SK-N-SH (cell line): ENCODE results near the gene SLC46A1. TPM values are rescaled to one million over a fixed set of nuclear protein-coding genes. Genes with fewer than 3 reads are reported as not detected.

ENCODE experiments used
- CTCF ChIA-PET: fragments of 300-600, 350-600 bp; formaldehyde crosslinking; extraction: SDS; loops from one replicate; lab custom pipeline; 2021; lab: Yijun Ruan, JAX
- POLR2A ChIA-PET: fragments of 350-600 bp; sonication (Branson Sonifier 250); formaldehyde crosslinking; extraction: SDS; loops from one replicate; lab custom pipeline; 2020; ENCODE audit warnings: antibody characterized with exemption, inconsistent platforms; lab: Yijun Ruan, JAX
- DNase-seq: peaks from one replicate; pipeline ENCODE4 v3.0.0; 2012
- H2AFZ ChIP-seq: fragments of 200-600 bp; sonication (generic); 2 replicates; pipeline ENCODE4 v1.8.1; 2016; ENCODE audit warnings: antibody characterized with exemption, mild to moderate bottlenecking, low read depth
- H3F3A ChIP-seq: fragments of 200-600 bp; sonication (generic); replicated peaks from 2 replicates; pipeline ENCODE3; 2016; ENCODE audit warnings: antibody characterized with exemption, mild to moderate bottlenecking; ENCODE audit not compliant: insufficient read depth
- H3K27ac ChIP-seq, 2 experiments: fragments of 200-500 bp in 1 of 2; fragments of 200-600 bp in 1 of 2; sonication (Bioruptor generic) in 1 of 2; sonication (generic), shearing (Covaris generic) in 1 of 2; 2 replicates each; pipeline versions ENCODE4 v1.5.1 to v1.6.1; 2014 to 2016; ENCODE audit warnings: low read depth in 2 of 2, inconsistent platforms in 1 of 2, low read length in 1 of 2, mild to moderate bottlenecking in 1 of 2, mixed read lengths in 1 of 2
- H3K27me3 ChIP-seq: fragments of 200-600 bp; sonication (generic), shearing (Covaris generic); 2 replicates; pipeline ENCODE4 v1.6.1; 2016; ENCODE audit warnings: mixed run types; ENCODE audit not compliant: insufficient read depth
- H3K36me3 ChIP-seq, 2 experiments: fragments of 200-500 bp in 1 of 2; fragments of 200-600 bp in 1 of 2; sonication (Bioruptor generic) in 1 of 2; sonication (generic) in 1 of 2; replicated peaks in 1 of 2; 2 replicates each; pipeline versions ENCODE3 to v1.5.1; 2014 to 2016; ENCODE audit warnings: low read length in 1 of 2, mild to moderate bottlenecking in 1 of 2; ENCODE audit not compliant: insufficient read depth in 2 of 2, control insufficient read depth in 1 of 2
- H3K4me1 ChIP-seq, 2 experiments: fragments of 200-500 bp in 1 of 2; fragments of 200-600 bp in 1 of 2; sonication (Bioruptor generic) in 1 of 2; sonication (generic), shearing (Covaris generic) in 1 of 2; 2 replicates each; pipeline versions ENCODE4 v1.5.1 to v1.6.1; 2014 to 2016; ENCODE audit warnings: low read depth in 1 of 2, low read length in 1 of 2, mixed run types in 1 of 2; ENCODE audit not compliant: insufficient read depth in 2 of 2, control insufficient read depth in 1 of 2
- H3K4me2 ChIP-seq: fragments of 200-600 bp; sonication (generic), shearing (Covaris generic); 2 replicates; pipeline ENCODE4 v1.6.1; 2017; ENCODE audit warnings: mixed run types
- H3K4me3 ChIP-seq, 2 experiments: fragments of 200-500 bp in 1 of 2; fragments of 200-600 bp in 1 of 2; sonication (Bioruptor generic) in 1 of 2; sonication (generic), shearing (Covaris generic) in 1 of 2; 2 replicates each; pipeline versions ENCODE4 v1.5.1 to v1.8.1; 2014 to 2016; ENCODE audit warnings: low read depth in 2 of 2, inconsistent platforms in 1 of 2, low read length in 1 of 2, mild to moderate bottlenecking in 1 of 2, mixed read lengths in 1 of 2, moderate library complexity in 1 of 2
- H3K79me2 ChIP-seq: fragments of 200-600 bp; sonication (generic); 2 replicates; pipeline ENCODE4 v1.8.1; 2017; ENCODE audit warnings: mild to moderate bottlenecking; ENCODE audit not compliant: insufficient read depth
- H3K9ac ChIP-seq: fragments of 200-600 bp; sonication (generic); 2 replicates; pipeline ENCODE4 v1.6.1; 2017; ENCODE audit warnings: mixed run types
- H3K9me2 ChIP-seq: fragments of 200-600 bp; sonication (generic); 2 replicates; pipeline ENCODE4 v1.6.1; 2017; ENCODE audit warnings: mixed run types
- H3K9me3 ChIP-seq: fragments of 200-600 bp; sonication (generic); 2 replicates; pipeline ENCODE4 v1.6.1; 2017; ENCODE audit warnings: mixed run types, mild to moderate bottlenecking, moderate library complexity
- H4K20me1 ChIP-seq: fragments of 200-600 bp; sonication (generic); 2 replicates; pipeline ENCODE4 v1.6.1; 2017; ENCODE audit warnings: mild to moderate bottlenecking, mixed run types; ENCODE audit not compliant: insufficient read depth
- ELF1 ChIP-seq: IDR thresholded peaks from 2 replicates; pipeline ENCODE4 v1.4.0; 2012
- FOXM1 ChIP-seq: IDR thresholded peaks from 2 replicates; pipeline ENCODE4 v1.4.0; 2012; ENCODE audit warnings: low read depth, mild to moderate bottlenecking
- GATA2 ChIP-seq: sonication (generic); formaldehyde crosslinking; IDR thresholded peaks from 2 replicates; pipeline ENCODE4 v1.5.0; 2020; ENCODE audit warnings: mild to moderate bottlenecking, missing genetic modification reagents
- NRF1 ChIP-seq: IDR thresholded peaks from 2 replicates; pipeline ENCODE4 v1.6.1; 2012; ENCODE audit warnings: low read depth, mild to moderate bottlenecking, low read length
- POLR2AphosphoS5 ChIP-seq: IDR thresholded peaks from 2 replicates; pipeline ENCODE4 v1.6.1; 2012; ENCODE audit warnings: low read depth, low read length
- RXRA ChIP-seq: IDR thresholded peaks from 2 replicates; pipeline ENCODE4 v1.4.0; 2012; ENCODE audit warnings: low read depth, mild to moderate bottlenecking, borderline replicate concordance
- SMC3 ChIP-seq: IDR thresholded peaks from 2 replicates; pipeline ENCODE4 v1.6.1; 2012; ENCODE audit warnings: low read depth, low read length, improper control_type of control experiment
- TCF12 ChIP-seq: IDR thresholded peaks from 2 replicates; pipeline ENCODE4 v1.4.0; 2012
- USF1 ChIP-seq: IDR thresholded peaks from 2 replicates; pipeline ENCODE4 v1.4.0; 2012; ENCODE audit warnings: low read depth, borderline replicate concordance
- USF2 ChIP-seq: fragments of 150-350 bp; IDR thresholded peaks from 2 replicates; pipeline ENCODE4 v1.6.1; 2017; ENCODE audit warnings: antibody characterized with exemption, low read length, low read depth, borderline replicate concordance
- WGBS: methylation state at CpG from one replicate; pipeline ENCODE4 v1.1.6; 2017; ENCODE audit warnings: low lambda C conversion rate; 5-methylcytosine and 5-hydroxymethylcytosine counted together
- polyA plus RNA-seq, 3 experiments: library from polyadenylated mRNA; depleted of rRNA; stranded (reverse); fragments of >200 nt; gene quantifications; 2 replicates each; pipeline ENCODE4 v1.2.3, GENCODE V29; 2012

The SLC46A1 gene
- polyA plus RNA-seq, 1 of the 3 experiments (the other 2 are of a cell fraction), result 4.3 TPM

GRCh38 chr17:28350271-28350670, 55.7 kb downstream of the SLC46A1 start:
- Histone ChIP-seq H3K79me2 (peaks cover 11% of the 10 kb centered on the region; the same call in 1 of the 2 replicates), H3K27ac (no peak overlapping the region), H2AFZ (no peak overlapping the region), H3K9me3 (no peaks in the 10 kb centered on the region), H4K20me1 (no peaks in the 10 kb centered on the region), H3K4me3 (no peak overlapping the region), H3F3A (peaks cover 36% of the 10 kb centered on the region), H3K9ac (no peak overlapping the region), H3K36me3 (peaks cover 66 to 73% of the 10 kb centered on the region in 2 experiments), H3K4me2 (no peak overlapping the region), H3K9me2 (no peaks in the 10 kb centered on the region), H3K27me3 (no peaks in the 10 kb centered on the region), H3K4me1 (peaks cover 9 to 22% of the 10 kb centered on the region in 2 experiments)
- CTCF ChIA-PET, result no interaction called here
- no peak for DNase-seq
- 99% methylated on average over 7 of the region's 7 CpGs for WGBS
- POLR2A ChIA-PET, result no interaction called here
- no peak for TF ChIP-seq POLR2AphosphoS5
- TF ChIP-seq USF2, result no peak
- TF ChIP-seq TCF12, result no peak
- TF ChIP-seq NRF1, result no peak
- no peak for TF ChIP-seq RXRA

GRCh38 chr17:28348979-28349378, 57.0 kb downstream of the SLC46A1 start:
- no peak overlapping the region; a peak in 1 of 4 replicates for H3K27ac ChIP-seq
- POLR2A ChIA-PET, result interaction anchor here (0.6 to 2.9 kb wide), 3 partner anchors 9 to 308 kb away, joined by 3 to 15 read pairs (median 10); partner anchors contain the start of genes IFT20, POLDIP2 and TNFAIP1
- H3K9me3 ChIP-seq, result no peaks in the 10 kb centered on the region
- peaks cover 9 to 23% of the 10 kb centered on the region in 2 experiments for H3K4me1 ChIP-seq
- DNase-seq, result no peak
- CTCF ChIA-PET, result no interaction called here
- H3K9ac ChIP-seq, result no peak overlapping the region
- peaks cover 67 to 77% of the 10 kb centered on the region in 2 experiments for H3K36me3 ChIP-seq
- H3F3A ChIP-seq, result peaks cover 43% of the 10 kb centered on the region
- H3K79me2 ChIP-seq, result peaks cover 7% of the 10 kb centered on the region; the same call in 1 of the 2 replicates
- WGBS, result 77% methylated on average over 3 of the region's 3 CpGs
- no peak overlapping the region for H3K4me2 ChIP-seq
- no peak overlapping the region for H2AFZ ChIP-seq
- H3K27me3 ChIP-seq, result no peaks in the 10 kb centered on the region
- H3K4me3 ChIP-seq, result no peak overlapping the region
- TF ChIP-seq ELF1, result no peak
- TF ChIP-seq SMC3, result no peak
- TF ChIP-seq TCF12, result no peak
- no peak for TF ChIP-seq USF1
- TF ChIP-seq GATA2, result no peak
- TF ChIP-seq FOXM1, result no peak
- no peaks in the 10 kb centered on the region for H3K9me2 ChIP-seq
- no peaks in the 10 kb centered on the region for H4K20me1 ChIP-seq
